HG03103 (cell line): ENCODE data around the gene LUC7L.
"Not testable (repeated sequence)": the region's sequence is repeated elsewhere in the genome, so short reads cannot be mapped to it uniquely, and the experiment has no call there.

Source experiments
- ATAC-seq: cut with Tn5 transposase; IDR thresholded peaks from one replicate; pipeline ENCODE4 v1.9.1; 2021; ENCODE audit warnings: low read depth; ENCODE audit not compliant: unreplicated experiment

LUC7L gene, protein sequence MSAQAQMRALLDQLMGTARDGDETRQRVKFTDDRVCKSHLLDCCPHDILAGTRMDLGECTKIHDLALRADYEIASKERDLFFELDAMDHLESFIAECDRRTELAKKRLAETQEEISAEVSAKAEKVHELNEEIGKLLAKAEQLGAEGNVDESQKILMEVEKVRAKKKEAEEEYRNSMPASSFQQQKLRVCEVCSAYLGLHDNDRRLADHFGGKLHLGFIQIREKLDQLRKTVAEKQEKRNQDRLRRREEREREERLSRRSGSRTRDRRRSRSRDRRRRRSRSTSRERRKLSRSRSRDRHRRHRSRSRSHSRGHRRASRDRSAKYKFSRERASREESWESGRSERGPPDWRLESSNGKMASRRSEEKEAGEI

DNA sequence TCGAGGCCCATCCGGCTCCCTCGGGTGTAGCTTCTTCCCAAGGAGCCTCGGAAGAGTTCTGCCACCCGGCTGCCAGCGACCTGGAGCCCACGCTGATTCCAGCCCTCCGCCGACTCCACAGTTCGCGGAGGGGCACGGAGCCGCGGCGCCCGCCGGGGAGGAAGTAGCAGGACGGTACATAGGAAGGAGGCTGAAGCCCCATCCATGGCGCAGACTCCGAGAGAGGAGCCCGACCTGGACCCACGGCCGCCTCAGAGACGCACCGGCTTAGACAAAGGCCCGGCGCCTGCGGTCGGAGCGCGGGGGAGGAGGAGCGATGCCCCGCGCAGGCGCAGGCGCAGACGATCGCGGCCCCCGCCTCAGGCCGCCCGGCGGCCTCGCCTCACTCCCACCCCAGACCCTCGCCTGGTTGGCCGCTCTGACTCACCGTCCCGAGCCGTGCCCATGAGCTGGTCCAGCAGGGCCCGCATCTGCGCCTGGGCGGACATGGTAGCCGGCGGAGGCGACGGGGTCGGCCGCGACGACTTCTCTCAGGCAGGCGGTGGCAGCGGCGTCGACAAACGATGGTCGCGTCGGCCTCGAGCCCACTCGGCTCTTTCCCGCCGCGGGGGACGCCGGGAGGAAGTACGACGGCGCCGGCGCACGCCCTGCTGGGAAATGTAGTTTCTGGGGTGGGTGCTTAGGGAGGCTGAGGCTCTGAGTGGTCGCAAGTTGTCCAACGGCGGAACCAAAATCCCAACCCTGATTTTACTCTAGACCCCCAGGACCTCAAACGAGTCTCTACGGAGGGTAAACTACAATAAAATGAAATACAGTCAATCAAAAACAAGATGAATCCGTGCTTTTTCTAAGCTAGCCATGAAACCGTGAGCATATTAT, at the start of gene LUC7L:
LUC7L (minus strand) TSS at position 598 of the 879 bp plus-strand sequence; CDS start at position 488, 110 bp downstream.
- peak; percentile 78 for ATAC-seq

DNA sequence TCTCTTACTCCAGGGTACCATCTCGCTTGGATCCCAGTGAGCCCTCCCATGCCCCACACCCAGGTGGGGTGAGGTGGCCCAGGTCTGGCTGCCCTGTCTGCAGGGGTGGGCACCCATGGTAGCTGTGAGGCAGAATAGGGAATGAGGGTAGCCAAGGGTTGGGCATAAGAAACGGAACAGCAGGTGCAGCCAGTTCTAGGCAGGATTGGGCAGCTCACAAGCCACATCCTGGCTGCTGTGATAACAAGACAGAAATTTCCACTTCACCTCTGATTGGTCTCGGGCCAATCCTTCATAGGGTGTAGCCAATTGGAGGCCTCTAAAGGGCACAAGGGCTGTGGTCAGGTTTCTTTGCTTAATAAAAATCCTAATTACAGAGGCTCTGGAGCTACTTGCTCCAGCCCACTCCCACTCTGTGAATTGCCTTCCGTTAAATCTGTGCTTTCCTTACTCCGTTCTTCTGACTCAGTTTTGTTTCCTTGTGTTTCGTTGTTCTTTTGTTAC, 49.7 kb upstream of the LUC7L start:
- ATAC-seq, result no peak

DNA sequence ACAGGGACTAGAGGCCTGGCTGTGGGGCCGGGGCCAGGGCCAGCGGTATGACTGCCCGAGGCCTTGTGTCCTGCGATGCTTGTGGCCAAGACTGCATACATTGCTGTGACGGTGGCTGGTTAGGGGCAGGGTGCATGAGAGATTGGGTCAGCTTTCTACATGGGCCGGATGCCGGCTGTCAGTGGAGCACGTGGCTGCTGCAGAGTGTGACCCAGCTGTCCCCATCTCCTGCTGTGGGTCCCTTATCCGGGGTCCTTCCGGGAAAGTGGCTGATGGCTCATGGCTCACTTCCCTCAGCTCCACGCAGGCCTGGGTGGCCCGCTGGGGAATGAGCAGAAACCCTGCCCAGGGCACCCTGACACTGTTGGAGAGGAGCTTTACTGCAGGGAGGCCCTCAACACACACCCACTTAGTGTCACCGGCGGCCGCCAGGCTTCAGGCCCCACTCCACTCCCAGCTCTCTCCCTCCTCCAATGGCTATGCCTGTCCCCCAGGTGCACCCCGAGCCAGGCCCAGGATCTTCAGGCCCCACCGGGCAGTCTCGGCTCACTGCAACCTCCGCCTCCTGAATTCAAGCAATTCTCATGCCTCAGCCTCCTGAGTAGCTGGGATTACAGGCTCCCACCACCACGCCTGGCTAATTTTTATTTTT, 47.3 kb upstream of the LUC7L start:
- ATAC-seq, result no peak

DNA sequence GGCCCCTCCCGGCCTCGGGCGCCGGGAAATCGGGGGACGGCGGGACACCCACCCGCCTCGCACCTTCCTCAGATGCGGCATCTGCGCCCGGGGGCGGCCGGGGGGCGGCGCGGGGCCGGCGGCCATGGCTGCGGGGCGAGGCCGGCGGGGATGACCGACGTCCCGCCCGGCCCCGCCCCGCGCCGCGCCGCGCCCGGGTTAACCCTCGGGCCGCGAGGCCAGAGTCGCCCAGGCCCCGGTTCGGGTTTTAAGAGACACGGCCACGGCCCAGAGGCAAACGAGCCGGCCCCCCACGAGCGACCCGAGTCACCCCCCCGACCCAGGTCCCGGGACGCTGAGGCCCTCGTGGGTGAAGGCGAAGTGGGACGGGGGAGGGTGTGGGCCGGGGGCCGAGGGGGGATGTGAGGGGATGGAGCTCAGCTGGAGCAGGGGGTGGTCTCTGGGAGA, 46.6 kb upstream of the LUC7L start, which contains the start of gene RGS11:
RGS11 (minus strand) TSS at position 159 of the 447 bp plus-strand sequence; CDS start at position 126, 33 bp downstream.
- ATAC-seq, result no peak

DNA sequence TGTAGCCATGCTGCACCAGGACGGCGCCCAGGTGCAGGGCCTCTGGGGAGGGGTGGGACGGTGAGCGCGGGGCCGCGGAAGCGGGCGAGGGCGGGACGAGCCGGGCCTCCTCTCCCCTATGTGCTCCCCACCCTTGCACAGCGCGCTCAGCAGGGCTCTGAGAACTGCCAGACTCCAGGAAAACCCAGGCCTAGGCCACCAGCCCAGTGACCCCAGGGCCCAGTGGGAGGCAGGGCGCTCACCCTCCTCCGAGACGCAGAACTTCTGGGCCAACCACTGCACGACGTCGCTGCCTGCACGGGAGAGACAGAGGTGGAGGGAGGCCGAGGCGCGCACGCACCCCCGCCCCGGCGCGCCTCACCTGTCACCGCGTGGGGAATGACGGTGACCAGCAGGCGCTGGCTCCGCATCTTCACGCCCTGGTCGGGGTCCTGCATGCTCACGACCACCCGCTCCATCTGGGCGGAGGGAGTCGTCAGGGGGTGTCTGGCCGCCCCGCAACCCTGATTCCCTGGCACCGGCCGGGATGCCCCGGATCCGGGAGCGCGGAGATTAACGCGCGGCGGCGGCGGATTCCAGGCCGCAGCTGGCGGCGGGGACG, 45.9 kb upstream of the LUC7L start:
- ATAC-seq, result no peak

DNA sequence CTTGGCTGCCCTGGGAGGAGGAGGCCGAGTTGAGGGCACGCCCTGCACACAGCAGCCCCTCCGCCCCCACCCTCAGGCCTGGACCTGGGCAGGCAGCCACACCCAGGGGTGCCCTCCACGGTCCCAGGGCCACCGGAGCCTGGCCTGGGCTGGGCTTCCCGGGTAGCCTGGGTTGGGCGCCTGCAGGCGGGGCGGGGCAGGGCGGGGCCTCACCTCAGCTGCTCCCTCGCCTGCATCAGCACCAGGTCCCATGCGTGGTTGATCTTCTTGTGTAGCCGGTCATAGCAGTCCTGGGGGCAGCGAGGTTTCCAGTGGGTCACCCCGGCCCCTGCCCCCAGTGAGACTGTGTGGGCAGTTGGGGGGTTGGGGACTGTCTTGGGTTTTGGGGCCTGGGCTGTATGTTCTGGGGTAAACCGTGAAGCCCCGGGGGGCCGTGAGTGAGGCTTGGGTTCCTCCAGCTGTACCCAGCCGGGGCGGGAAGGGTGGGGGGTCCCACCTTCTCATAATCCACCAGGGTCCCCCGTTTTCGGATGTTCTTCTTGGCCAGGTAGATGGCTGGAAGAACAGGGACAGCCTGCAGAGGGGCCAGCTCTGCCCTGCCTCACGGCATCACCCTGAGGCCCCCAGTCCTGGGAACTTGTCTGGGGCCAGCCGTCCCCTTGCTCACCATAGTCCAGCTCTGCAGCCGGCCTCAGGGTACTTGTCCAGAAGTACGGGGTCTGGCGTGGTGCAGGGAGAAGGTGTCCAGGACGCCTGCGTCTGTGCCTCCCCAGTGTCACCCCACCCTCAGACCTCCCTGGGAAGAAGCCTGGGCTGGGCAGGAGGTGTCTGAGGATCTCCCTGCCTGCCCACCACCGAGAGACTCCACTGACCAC, 44.5 kb upstream of the LUC7L start:
- ATAC-seq, result no peak

DNA sequence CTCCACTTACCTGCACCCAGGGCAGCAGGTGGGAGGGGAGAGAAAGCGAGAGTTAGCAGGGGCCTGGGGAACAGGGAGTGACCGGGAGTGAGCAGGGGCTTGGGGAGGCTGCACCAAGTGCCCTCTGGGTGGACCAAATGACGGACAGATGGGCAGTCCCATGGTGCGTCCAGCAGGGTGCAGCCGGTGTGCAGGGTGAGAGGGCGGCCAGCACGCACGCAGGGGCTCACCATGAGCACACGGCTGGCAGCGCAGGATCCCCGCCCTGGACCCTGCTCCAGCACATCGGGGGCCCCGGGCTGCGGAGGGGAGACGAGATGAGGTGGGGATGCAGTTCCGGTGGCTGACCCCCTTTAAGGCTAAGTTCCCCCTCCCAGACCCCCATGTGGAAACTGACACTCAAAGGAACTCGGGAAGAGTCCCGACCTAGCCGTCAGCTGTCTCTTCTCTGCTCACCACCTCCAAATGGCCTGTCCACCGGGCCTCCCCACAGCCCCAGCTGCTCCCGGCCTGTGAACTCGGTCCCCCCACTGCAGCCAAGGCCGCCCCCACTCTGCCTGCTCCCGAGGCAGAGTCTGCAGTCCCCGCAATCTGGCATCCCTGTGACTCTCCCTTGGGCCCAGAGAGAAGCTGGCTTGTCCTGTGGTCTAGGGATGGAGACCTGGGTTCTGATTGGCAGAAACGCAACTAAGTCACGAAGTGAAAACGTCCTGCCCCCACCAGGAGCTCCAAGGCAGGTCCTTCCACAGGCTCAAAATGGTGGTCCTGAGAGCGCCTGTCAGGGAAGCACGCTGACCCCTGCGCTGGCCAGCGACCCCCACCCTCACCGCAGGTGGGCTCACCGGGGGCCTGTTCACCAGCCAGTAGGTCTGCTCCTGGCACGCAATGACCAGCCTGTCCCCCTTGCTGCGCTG, 43.6 kb upstream of the LUC7L start:
- no peak for ATAC-seq

DNA sequence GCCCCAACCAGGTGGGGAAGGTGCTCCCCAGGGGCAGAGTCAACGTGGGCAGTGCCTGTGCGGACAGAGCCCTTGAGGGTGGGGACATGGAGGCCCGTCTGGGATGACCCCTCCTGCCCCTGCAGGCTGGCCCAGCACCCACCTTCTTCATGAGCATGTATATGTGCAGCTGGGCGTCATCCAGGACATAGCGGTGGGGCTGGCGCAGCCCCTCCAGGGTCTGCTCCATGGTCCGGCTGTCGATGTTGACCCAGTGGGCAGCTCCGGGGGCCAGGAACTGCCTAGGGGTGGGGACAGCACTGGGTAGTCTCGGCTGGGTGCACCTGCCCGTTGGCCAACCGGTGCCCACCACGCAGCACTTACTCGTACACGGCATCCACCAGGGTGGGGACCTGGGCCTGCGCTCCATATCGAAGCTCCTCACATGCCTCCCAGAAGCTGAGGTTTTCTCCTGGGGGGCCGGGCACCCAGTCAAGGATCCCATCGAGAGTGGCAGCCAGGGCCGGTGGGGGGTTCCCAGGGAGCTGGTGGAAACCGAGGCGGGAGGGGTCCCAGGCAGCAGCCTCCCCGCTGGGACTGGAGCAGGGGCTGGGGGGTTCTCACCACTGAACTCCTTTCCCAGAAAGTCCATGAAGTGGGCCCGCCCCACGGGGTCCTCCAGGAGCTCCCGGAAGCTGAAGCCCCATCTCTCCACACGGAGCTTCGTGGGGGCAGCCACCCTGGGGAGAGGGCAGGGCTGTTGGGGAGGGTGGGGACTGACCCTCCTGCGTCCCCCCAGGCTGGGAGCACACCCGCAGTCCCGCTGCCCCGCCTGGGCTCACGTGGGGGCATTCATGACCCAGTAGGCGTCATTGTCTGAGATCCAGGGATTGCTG, 41.4 kb upstream of the LUC7L start:
- ATAC-seq, result no peak

DNA sequence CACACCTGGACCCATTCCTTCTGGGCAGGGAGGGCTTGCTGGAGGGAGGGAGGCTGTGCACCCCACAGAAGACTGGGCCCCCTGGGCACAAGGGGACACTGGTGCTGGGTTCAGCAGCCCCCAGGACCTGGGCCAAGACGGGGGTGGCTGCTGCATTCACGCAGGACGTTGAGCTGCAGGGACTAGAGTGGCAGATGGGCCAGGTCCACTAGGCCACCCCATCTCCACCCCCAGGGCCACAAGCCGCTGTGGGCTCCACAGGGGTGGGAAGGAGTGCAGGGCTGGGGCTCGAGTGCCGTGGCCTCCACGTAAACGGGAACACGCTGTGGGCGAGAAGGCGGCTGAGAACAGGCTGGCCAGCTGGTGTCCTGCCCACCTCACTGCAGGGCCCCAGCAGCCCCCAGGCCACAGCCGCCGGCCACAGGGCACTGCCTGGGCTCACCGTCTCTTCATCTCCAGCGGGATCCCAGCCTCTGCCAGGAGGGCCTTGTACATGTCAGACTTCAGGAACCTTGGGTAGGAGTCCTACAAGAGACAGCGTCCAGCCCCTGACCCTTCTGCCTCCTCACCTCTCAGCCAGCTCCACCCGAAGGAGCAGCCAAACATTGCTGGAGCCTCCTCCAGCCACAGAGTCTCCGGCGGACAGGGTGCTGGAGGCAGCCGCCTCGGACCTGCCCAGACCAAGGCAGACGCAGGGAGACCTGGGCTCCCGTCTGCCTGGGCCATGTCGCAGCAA, 40.0 kb upstream of the LUC7L start:
- ATAC-seq, result no peak

DNA sequence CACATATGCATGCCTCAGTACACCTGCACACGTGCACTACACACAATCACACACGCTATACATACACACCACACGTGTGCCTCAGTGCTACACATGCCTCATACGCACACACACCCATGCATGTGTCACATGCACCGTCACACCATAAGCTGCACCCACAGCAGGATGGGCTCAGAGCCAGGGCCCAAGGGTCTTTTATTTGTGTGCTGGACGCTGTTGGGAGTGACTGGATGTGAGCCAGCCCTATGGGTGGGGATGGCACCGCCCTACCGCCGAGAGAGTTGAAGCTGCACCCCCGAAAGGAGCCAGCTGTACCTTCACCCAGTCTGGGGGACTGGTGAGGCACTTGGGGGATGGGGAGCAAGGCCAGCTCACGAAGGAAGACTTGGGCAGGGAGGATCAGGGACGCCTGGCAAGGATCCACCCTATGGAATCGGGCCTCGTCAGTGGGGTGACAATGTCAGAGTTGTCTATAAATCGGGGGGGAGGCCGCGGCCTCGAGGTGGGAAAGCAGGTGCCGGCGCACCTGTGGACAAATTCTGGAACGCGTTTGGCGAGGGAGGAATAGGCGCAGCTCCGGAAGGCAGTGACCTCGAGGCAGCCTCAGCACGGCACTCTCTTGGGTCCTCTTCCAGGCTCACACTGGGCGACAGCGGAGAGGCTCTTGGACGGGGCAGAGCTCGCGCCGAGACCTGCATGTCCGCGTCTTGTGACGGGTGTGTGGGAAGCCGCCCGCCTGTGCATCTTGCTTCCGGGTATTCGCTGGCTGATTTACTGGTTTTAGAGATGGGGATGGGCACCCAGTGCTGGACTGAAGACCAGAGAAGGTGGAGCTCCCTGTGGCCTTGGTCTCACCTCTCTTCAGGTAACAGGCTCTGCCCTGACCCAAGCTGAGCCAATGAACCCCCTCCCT, 39.1 kb upstream of the LUC7L start:
- ATAC-seq, result no peak

DNA sequence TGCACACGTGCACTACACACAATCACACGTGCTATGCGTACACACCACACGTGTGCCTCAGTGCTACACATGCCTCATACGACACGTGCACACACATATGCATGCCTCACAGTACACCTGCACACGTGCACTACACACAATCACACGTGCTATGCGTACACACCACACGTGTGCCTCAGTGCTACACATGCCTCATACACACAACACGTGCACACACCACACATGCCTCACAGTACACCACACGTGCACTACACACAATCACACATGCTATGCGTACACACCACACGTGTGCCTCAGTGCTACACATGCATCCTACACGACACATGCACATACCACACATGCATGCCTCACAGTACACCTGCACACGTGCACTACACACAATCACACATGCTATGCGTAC, 38.3 kb upstream of the LUC7L start:
- not testable (repeated sequence) for ATAC-seq

DNA sequence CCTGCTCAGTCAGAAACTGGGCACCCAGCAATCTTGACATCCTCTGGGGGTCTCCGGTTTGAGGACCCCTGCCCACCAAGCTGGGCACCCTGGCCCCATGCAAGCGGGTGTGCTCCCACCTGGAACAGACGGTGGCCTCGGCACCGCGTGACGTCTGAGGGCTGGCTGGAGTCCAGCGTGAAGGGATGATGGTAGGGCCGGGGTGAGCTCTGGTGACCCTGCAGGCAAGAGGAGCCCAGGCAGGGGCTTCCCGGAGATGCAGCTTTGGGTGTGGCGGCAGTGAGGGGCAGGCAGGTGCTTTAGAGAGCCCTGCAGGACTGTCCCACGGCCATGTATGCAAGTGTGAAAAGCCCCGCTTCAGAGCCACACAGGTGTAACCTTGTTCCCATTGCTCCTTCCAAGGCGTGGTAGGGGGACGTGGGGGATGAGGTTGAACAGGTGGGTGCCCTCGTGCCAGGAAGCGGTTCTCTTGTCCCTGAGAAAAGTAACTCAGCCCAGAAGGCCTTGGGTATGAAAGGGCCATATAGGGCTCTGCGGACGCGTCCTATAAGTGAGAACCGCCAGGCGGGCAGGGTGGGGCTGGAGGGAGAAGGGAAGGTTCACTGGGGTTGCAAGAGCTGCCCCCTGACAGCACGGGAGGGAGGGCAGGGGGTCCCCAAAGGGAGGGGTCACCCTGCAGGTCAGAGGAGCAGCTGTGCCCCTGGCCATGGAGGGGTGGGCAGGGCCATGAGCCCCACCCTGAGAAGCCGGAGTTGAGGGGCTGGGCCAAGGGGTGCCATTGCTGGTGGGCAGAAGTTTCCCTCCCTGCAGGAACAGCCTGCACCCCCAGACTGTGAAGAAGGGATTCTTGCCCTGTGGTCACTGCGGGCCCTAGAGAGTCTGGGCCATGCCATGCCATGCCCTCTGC, 37.3 kb upstream of the LUC7L start:
- no peak for ATAC-seq

DNA sequence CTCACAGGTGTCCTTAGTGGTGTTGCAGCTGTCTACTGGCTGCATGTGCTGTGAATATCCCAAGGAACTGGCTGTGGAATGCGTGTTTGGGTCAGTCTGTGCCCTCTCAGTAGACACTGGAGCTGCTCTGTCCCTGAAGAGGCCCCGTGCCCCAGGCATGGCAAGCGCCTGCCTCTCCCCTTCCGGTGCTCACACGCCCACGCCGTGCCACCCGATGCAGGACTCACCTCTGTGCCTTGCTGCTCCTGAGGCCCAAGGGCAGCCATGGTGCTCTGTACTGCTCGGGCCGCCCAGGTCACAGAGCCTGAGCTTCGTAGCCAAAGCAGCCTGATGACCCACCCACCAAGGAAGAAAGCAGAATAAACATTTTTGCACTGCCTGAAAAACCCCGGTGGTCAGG, 36.5 kb upstream of the LUC7L start:
- no peak for ATAC-seq

DNA sequence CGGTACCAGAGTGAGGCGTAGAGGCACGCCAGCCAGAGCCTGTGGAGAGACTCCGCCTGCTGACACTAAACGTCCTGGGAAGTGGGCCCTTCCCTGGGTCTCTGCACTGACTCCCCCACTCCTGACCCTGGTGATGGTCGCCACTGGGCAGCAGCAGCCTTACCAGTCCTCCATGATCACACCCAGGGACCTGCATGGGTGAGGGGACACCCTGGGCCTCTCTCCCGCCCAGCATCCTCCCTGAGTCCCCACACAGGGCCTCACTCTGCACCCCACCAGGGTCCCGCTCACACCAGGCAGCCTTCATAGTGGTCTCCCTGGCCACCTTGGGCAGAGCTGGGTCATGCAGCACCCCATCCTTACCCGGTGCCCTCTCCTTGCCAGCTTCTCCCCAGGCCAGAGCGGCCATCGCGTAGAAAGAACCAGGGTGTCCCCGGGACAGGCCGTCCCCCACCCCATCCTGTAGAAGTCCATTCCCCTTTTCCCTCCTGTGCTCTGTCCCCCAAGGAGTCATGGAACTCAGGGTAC, 35.8 kb upstream of the LUC7L start:
- ATAC-seq, result no peak
